ENCODE results near the gene SLC38A9.

The SLC38A9 gene

GRCh38 chr5:55742778-55743177 lies 30.7 kb upstream of the SLC38A9 start:
- TF ChIP-seq CTCF (IDR thresholded peaks at IDR 0.05) = no peak

- no peak for TF ChIP-seq CTCF (IDR thresholded peaks at IDR 0.05)
Measured at GRCh38 chr5:55737793-55738192, 25.7 kb upstream of the SLC38A9 start, which contains the start of gene DDX4. Gene DDX4 (plus strand): TSS chr5:55738061. CDS start chr5:55738964, 903 bp downstream.

- no peak for TF ChIP-seq CTCF (IDR thresholded peaks at IDR 0.05)
Measured at GRCh38 chr5:55734658-55735057, 22.5 kb upstream of the SLC38A9 start.

- no peak for TF ChIP-seq CTCF (IDR thresholded peaks at IDR 0.05)
Measured at GRCh38 chr5:55732585-55732984, 20.5 kb upstream of the SLC38A9 start.

GRCh38 chr5:55731848-55732247 lies 19.7 kb upstream of the SLC38A9 start:
- no peak for TF ChIP-seq CTCF (IDR thresholded peaks at IDR 0.05)

DNA sequence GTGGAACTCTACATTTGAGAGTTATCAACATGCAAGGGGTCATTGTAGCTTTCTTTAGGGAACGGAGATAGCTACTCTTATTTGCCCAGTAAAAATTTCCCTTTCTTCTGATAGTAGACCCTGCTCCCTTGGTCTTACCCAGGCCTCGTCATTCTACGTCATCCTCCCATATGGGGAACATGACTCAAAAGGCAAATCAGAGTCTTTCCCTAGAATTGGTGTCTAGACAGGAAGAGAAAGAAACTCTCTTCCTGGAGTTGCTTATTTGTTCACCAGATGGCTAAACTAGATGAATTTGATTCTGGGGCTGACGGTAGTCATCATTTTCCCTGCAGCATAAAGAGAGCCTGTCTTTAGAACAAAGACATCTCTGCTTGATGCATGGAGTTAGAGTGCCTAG lies 12.2 kb upstream of the SLC38A9 start:
- no peak for TF ChIP-seq CTCF (IDR thresholded peaks at IDR 0.05)

DNA sequence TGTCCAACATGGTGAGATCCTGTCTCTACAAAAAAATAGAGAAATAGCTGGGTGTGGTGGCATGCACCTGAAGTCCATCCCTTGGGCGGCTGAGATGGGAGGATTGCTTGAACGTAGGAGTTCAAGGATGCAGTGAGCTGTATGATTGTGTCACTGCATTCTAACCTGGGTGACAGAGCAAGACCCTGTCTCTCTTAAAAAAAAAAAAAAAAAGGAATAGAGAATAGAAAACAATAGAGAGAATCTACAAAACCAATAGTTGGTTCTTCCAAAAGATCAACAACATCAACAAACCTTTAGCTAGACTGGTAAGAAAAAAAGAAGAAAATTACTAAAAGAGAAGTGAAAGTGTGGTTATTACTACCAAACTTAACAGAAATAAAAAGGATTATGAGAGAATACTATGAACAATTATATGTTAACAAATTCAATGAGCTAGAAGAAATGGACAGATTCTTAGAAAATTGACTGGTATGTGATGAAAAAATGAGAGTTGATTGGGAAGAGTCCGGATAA lies 8.1 kb upstream of the SLC38A9 start:
- no peak for TF ChIP-seq CTCF (IDR thresholded peaks at IDR 0.05)

DNA sequence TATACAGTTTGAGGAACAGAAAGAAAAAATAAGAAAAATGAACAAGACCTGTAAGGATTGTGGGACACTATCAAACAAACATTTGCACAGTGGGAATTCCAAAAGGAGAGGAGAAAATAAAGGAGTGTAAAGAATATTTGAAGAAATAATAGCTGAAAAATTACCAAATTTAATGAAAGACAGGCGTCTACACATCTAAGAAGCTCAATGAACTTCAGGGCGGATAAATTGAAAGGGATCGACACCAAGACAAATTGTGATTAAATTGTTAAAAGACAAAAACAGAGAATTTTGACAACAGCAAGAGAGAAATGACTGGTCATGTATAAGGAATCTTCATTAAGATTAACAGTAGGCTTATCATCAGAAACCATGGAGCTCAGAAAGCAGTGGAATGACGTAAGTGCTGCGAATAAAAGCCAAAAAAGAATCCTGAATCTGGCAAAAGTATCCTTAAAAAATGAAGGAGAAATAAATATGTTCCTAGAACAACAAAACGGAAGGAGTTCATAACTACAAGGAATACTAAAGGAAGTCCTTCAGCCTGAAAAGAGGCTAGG lies 3.5 kb upstream of the SLC38A9 start:
- no peak for TF ChIP-seq CTCF (IDR thresholded peaks at IDR 0.05)

Data from LNCAP (cell line).